Tibial nerve (tissue), 4 donors: ENCODE data around the gene PPP4R4. TPM values are rescaled to one million over a fixed set of nuclear protein-coding genes. Genes with fewer than 3 reads are reported as not detected.
"Not testable (repeated sequence)": the region's sequence is repeated elsewhere in the genome, so short reads cannot be mapped to it uniquely, and the experiment has no call there.

Experiments used
- DNase-seq, 2 donors: peaks; one replicate each; pipeline ENCODE4 v3.0.0-alpha.2; 2019; ENCODE audit warnings: low spot score in 2 of 2
- H3K27ac ChIP-seq, 4 donors: fragments of 200-600 bp; sonication (generic) in 3 of 4; one replicate each; pipeline ENCODE4 v1.5.1; 2017 to 2019; ENCODE audit warnings: mild to moderate bottlenecking in 1 of 4
- H3K27me3 ChIP-seq, 2 donors: fragments of 200-600 bp; sonication (generic) in 1 of 2; one replicate each; pipeline versions ENCODE4 v1.5.1 to v1.6.0; 2017 to 2019
- H3K36me3 ChIP-seq, 3 donors: fragments of 200-600 bp; sonication (generic); one replicate each; pipeline ENCODE4 v1.5.1; 2018 to 2019
- H3K4me1 ChIP-seq, 4 donors: fragments of 200-600 bp; sonication (generic) in 3 of 4; one replicate each; pipeline ENCODE4 v1.5.1; 2017 to 2019
- H3K4me3 ChIP-seq, 4 donors: fragments of 200-600 bp; sonication (generic) in 3 of 4; one replicate each; pipeline ENCODE4 v1.5.1; 2017 to 2019; ENCODE audit warnings: mild to moderate bottlenecking in 1 of 4, moderate library complexity in 1 of 4
- H3K9me3 ChIP-seq, 4 donors: fragments of 200-600 bp; sonication (generic) in 3 of 4; one replicate each; pipeline ENCODE4 v1.5.1; 2017 to 2019
- CTCF ChIP-seq, 5 experiments: fragments of 200-600 bp in 3 of 5; fragments of 450-650 bp in 2 of 5; sonication (generic) in 3 of 5; IDR thresholded peaks; one replicate each; pipeline ENCODE4 v1.5.1; 2016 to 2019; ENCODE audit warnings: antibody characterized with exemption in 5 of 5, mild to moderate bottlenecking in 3 of 5, moderate library complexity in 2 of 5
- EP300 ChIP-seq, 2 donors: sonication (generic); formaldehyde crosslinking; IDR thresholded peaks; one replicate each; pipeline ENCODE4 v1.6.1; 2017; ENCODE audit warnings: antibody characterized with exemption in 2 of 2, mild to moderate bottlenecking in 1 of 2
- POLR2A ChIP-seq, 2 donors: fragments of 450-650 bp; IDR thresholded peaks; one replicate each; pipeline ENCODE4 v1.6.1; 2017; ENCODE audit warnings: antibody characterized with exemption in 2 of 2, mild to moderate bottlenecking in 2 of 2, moderate library complexity in 2 of 2
- WGBS, 2 donors: methylation state at CpG; one replicate each; pipeline ENCODE4 v1.1.5; 2018; 5-methylcytosine and 5-hydroxymethylcytosine counted together
- total RNA-seq, 4 donors: library from RNA; depleted of rRNA; stranded (reverse); fragments of >200 nt; gene quantifications; one replicate each; pipeline ENCODE4 v1.1.0, GENCODE V29; 2016

PPP4R4 gene
- total RNA-seq, 4 donors from 2014 or later: 1.2 to 9.0 (median 3.4) TPM

- DNase-seq: no peak
- WGBS, 2 donors: 67 to 73% methylated on average over 2 of the region's 2 CpGs
- Histone ChIP-seq H3K27me3 (no peaks in the 10 kb centered on the region), H3K27ac (no peak overlapping the region), H3K4me1 (no peaks in the 10 kb centered on the region), H3K4me3 (no peak overlapping the region), H3K9me3 (no peaks in the 10 kb centered on the region), H3K36me3 (no peaks in the 10 kb centered on the region)
- TF ChIP-seq POLR2A (IDR thresholded peaks at IDR 0.05): no peak
Measured at GRCh38 chr14:94239406-94239805, 65.3 kb downstream of the PPP4R4 start.

- Histone ChIP-seq H3K27me3 (peaks cover 0 to 4% of the 10 kb centered on the region in 2 donors), H3K9me3 (no peaks in the 10 kb centered on the region), H3K27ac (no peak overlapping the region), H3K4me3 (no peak overlapping the region), H3K36me3 (no peaks in the 10 kb centered on the region), H3K4me1 (no peaks in the 10 kb centered on the region)
- 66 to 68% methylated on average over 2 of the region's 2 CpGs for WGBS, 2 donors
- no peak for DNase-seq
- no peak for TF ChIP-seq POLR2A (IDR thresholded peaks at IDR 0.05)
- no peak for TF ChIP-seq EP300 (IDR thresholded peaks at IDR 0.05)
- no peak for TF ChIP-seq CTCF (IDR thresholded peaks at IDR 0.05)
Measured at GRCh38 chr14:94244182-94244581, 70.1 kb downstream of the PPP4R4 start.

GRCh38 chr14:94264195-94264594 is 90.1 kb downstream of the PPP4R4 start:
- peaks cover 0 to 22% (median 3%) of the 10 kb centered on the region in 4 donors for H3K9me3 ChIP-seq
- not testable (repeated sequence) for H3K27ac ChIP-seq, H3K36me3 ChIP-seq, H3K27me3 ChIP-seq, H3K4me1 ChIP-seq, H3K4me3 ChIP-seq, DNase-seq
- WGBS, 2 donors: 47 to 83% methylated on average over 3 of the region's 3 CpGs

GRCh38 chr14:94267352-94267751 is 93.2 kb downstream of the PPP4R4 start:
- Histone ChIP-seq H3K27ac (no peak overlapping the region), H3K4me3 (no peak overlapping the region), H3K27me3 (no peaks in the 10 kb centered on the region), H3K4me1 (no peaks in the 10 kb centered on the region), H3K9me3 (peaks cover 0 to 17% (median 3%) of the 10 kb centered on the region in 4 donors), H3K36me3 (no peaks in the 10 kb centered on the region)
- DNase-seq: no peak
- TF ChIP-seq EP300 (IDR thresholded peaks at IDR 0.05) (no peak), CTCF (IDR thresholded peaks at IDR 0.05) (no peak), POLR2A (IDR thresholded peaks at IDR 0.05) (no peak)
- WGBS, 2 donors: 73 to 89% methylated on average over 1 of the region's 1 CpG

- 74 to 81% methylated on average over 7 of the region's 7 CpGs for WGBS, 2 donors
- not testable (repeated sequence) for H3K27me3 ChIP-seq, H3K4me1 ChIP-seq, H3K27ac ChIP-seq, H3K9me3 ChIP-seq, H3K4me3 ChIP-seq, DNase-seq, H3K36me3 ChIP-seq
Measured at GRCh38 chr14:94268582-94268981, 94.5 kb downstream of the PPP4R4 start.

- H3K4me3 ChIP-seq: no peak overlapping the region
- no peaks in the 10 kb centered on the region for H3K4me1 ChIP-seq
- no peak for TF ChIP-seq EP300 (IDR thresholded peaks at IDR 0.05)
- TF ChIP-seq POLR2A (IDR thresholded peaks at IDR 0.05): no peak
- no peak for TF ChIP-seq CTCF (IDR thresholded peaks at IDR 0.05)
- 44 to 46% methylated on average over 10 of the region's 10 CpGs for WGBS, 2 donors
- no peak for DNase-seq
- no peaks in the 10 kb centered on the region for H3K36me3 ChIP-seq
- no peak overlapping the region for H3K27ac ChIP-seq
- H3K27me3 ChIP-seq: no peaks in the 10 kb centered on the region
- no peaks in the 10 kb centered on the region for H3K9me3 ChIP-seq
Measured at GRCh38 chr14:94269156-94269555, 95.0 kb downstream of the PPP4R4 start.

- not testable (repeated sequence) for H3K36me3 ChIP-seq, H3K27me3 ChIP-seq, H3K4me1 ChIP-seq, H3K9me3 ChIP-seq, DNase-seq, H3K27ac ChIP-seq, H3K4me3 ChIP-seq
- 68 to 80% methylated on average over 11 of the region's 11 CpGs for WGBS, 2 donors
Measured at GRCh38 chr14:94276898-94277561, 102.9 kb downstream of the PPP4R4 start.
